GM12875 (cell line): ENCODE results near the gene RBMS2.

Experiments
- H3K4me3 ChIP-seq: one replicate; pipeline ENCODE4 v1.5.1; 2011; ENCODE audit warnings: low read depth, low read length, control low read depth
- TF ChIP-seq, protein P1 (sequence below): IDR thresholded peaks from 2 replicates; pipeline ENCODE4 v1.5.1; 2011; ENCODE audit warnings: low read depth, mild to moderate bottlenecking, control low read depth, inconsistent platforms, low read length, moderate library complexity, borderline replicate concordance; ENCODE audit not compliant: insufficient read depth

RBMS2 gene

DNA sequence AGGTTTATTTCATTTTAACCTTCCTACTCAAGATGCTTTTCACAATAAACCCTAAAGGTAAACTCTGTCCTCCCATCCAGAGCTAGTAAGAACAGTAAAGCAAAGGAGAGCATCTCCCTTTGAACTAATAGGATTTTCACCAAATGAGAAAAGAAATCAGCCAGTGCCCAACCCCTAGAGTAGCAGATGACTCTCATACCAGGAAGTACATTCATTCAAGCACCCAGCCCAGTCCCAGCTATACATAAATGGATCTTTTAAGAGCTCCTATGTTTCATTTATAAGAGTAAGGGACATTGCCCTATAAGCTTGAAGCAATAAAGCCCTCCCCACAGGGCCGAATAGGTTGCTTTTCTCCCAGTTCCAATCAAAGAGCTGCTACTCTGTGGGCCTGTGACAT lies 100.9 kb downstream of the RBMS2 start:
- H3K4me3 ChIP-seq: no peak overlapping the region
- TF ChIP-seq, protein P1, sequence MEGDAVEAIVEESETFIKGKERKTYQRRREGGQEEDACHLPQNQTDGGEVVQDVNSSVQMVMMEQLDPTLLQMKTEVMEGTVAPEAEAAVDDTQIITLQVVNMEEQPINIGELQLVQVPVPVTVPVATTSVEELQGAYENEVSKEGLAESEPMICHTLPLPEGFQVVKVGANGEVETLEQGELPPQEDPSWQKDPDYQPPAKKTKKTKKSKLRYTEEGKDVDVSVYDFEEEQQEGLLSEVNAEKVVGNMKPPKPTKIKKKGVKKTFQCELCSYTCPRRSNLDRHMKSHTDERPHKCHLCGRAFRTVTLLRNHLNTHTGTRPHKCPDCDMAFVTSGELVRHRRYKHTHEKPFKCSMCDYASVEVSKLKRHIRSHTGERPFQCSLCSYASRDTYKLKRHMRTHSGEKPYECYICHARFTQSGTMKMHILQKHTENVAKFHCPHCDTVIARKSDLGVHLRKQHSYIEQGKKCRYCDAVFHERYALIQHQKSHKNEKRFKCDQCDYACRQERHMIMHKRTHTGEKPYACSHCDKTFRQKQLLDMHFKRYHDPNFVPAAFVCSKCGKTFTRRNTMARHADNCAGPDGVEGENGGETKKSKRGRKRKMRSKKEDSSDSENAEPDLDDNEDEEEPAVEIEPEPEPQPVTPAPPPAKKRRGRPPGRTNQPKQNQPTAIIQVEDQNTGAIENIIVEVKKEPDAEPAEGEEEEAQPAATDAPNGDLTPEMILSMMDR: no peak

DNA sequence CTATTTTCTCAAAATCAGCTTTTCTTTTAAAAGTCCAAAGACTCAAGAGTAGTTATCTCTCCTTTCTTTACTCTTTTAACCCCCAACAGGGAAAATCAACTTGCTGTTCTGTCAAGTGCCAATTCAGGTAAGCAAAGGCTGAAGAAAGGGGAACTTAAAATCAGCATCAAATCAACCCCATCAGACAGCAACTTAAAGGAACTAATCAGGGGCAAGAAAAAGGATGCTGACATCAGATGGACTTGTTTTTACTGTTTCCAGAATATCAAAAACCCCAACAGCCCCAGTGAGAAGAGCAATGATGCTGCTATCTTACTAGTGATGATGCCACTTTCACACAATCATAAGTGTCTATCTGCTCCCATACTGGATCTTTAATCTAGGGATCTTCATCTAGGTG lies 105.1 kb downstream of the RBMS2 start:
- TF ChIP-seq, protein P1: no peak
- H3K4me3 ChIP-seq: no peak overlapping the region

DNA sequence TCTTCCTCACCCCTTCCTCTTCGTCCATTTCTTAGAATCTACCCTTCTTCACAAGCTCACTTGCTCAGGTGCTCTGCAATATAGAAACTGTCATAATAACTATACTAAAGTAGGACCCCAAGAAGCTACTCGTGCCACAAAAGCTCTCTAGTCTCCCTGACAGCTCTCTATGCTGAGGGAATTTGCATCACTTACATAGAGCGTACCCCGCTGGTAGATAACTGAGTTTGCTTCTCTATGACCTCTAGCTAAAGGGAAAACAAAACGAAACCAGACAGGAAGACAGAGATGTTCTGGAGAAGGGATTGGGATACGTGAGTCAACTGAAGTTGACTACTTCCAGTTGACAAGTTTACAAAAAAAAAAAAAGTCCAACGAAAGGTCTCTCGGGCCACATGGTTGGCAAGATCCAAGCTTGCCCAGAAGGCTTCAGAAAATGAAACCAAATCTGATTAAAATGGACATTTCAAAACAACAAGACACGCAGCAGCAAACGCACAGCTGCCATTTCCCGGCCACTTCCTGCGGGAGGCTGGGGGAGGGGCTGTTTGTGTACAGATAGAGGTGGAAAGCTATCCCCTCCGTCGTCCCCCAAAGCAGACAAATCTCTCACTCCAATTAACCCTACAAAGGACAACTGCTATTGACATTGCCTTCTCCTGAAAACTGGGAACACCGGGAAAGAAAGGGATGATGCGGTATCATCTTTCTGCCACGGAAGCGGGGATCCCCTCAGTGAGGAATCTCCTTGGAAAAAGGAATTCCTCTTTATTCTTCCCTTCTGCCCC lies 107.2 kb downstream of the RBMS2 start:
- H3K4me3 ChIP-seq: peak overlapping the region; percentile 70
- TF ChIP-seq, protein P1: no peak

DNA sequence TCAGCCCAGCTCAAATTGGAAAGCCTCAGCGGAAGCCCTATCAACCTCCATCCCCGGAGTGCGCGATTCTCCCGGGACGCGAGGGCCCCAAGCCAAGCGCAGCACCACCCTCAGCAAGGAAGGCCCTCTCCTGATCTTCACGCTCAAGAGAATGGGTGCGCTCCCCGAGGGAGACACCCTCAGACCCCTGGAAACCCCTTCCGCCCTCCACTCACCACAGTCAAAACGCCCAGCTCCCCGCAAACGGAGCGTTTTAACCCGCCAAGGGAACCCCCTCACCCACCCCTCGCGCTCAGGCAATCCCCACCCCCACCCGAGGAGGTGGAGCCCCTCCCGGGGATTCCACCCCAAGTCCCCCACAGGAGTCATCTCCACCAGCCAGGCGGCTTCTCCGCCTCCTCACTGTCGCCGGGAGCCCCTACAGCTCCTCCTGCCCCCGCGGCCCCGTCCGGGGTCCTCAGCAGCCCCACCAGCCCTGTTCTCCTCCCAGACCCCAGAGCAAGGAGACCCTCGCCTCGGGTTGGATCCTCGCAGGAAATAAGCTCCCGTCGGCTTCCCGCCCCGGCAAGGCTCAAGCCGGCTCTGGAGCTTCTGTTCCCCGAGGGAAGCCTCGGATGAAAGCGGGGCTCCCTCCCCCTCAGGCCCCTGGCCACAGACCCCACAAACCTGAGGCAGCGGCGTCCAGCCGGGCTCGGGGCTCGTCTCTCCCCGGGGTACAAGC lies 108.0 kb downstream of the RBMS2 start:
- TF ChIP-seq, protein P1: no peak
- H3K4me3 ChIP-seq: peak overlapping the region; percentile 70

DNA sequence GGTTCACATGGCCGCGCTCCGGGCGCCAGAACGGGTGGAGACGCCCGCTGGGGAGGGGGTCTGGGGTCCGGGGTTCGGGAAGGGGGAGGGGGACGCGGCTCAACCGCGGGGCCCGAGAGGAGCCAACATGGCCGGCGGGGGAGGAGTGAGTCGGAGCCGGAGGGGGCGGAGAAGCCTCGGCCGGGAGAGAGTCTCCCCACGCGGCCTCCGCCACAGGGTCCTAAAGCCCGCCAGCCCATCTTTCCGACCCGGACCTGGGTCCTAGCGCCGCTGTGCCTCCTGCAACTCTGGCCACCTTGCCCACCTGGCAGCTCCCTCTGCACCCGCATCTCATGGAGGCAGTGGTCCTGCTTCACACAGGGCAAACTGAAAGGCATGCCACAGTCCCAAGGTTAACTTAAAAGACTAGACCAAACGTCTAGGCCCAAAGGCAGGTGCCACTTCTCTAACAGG lies 108.6 kb downstream of the RBMS2 start, which contains the start of gene BAZ2A:
Gene BAZ2A, minus strand, starts transcription at position 147 of the 453 bp plus-strand sequence. CDS start 12,796 bp downstream, outside the sequence.
- peak within 1 kb of the TSS; percentile 70 for H3K4me3 ChIP-seq
- TF ChIP-seq, protein P1: no peak

DNA sequence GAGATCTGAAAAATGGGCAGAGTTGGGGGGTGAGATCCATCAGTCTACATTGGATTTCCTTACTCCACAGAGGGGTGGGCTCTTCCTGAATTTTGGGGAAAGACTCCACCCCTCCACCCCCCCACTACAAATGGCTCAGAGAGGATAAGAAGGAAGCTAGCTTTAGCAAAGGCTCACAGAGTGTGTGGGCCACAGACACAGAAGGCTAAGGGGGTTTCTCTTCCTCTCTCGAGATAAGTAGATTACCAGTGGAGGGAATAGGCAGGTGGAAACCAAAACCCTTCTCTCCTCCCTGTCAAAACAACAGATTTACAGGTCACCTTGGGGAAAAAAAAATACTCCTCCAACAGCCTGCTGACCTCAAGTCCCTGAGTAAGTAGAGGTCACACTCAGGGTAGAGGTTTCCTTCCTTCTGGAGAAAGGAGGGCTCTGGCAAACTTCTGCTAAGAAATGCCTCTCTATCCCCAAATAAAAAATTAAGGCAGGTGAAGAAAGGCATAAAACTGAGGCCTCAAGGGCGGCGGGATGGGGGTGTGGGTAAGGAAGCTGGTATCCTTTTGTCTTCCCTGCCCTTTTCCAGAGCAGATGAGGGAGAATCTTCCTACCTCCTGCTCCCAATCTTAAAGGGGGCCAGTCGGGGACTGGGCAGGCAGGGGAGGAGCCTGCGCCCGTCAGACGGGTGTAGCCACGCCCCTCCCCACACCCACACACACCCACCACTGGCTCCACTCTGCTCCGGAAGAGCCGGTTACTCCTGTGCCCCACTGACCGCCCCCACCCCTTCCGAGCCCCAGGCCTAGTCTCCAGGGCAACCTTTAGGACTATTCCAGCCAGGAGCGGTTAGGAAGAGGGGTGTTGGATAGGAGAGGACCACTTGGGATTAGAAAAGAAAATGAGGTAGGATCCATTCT lies 110.4 kb downstream of the RBMS2 start:
- TF ChIP-seq, protein P1: no peak
- H3K4me3 ChIP-seq: peak overlapping the region; percentile 40
